PC-3 (cell line): Measurements from ENCODE around the gene CISD2. TPM values are rescaled to one million over a fixed set of nuclear protein-coding genes. Genes with fewer than 3 reads are reported as not detected.

Source experiments
- ATAC-seq: fragments of 200-7000 bp; cut with Tn5 transposase; 2 replicates; pipeline ENCODE4 v1.9.1; 2020; ENCODE audit warnings: mild to moderate bottlenecking, moderate library complexity
- BruUV-seq: library from RNA; stranded (reverse); fragments of 400-500 nt; replicated peaks from 2 replicates; lab custom pipeline; 2021; lab: Mats Ljungman, UMichigan
- CTCF ChIA-PET: fragments of 300-600 bp; sonication (Branson Sonifier 250); formaldehyde crosslinking; loops from one replicate; lab custom pipeline; 2022; ENCODE audit warnings: antibody characterized with exemption; lab: Charles Lee
- POLR2A ChIA-PET: fragments of 300-600 bp; sonication (Branson Sonifier 250); formaldehyde crosslinking; loops from one replicate; lab custom pipeline; 2022; ENCODE audit warnings: antibody characterized with exemption; ENCODE audit not compliant: unreplicated experiment; lab: Charles Lee
- DNase-seq: peaks from one replicate; pipeline ENCODE4 v3.0.0-alpha.2; 2015
- H2AFZ ChIP-seq: fragments of 300-600 bp; sonication (generic); 2 replicates; pipeline ENCODE4 v1.6.0; 2016; ENCODE audit warnings: antibody characterized with exemption, low read length
- H3F3A ChIP-seq: fragments of 300-600 bp; sonication (generic); one replicate; pipeline ENCODE4 v1.6.0; 2017; ENCODE audit warnings: antibody characterized with exemption, low read length, control low read depth, mild to moderate bottlenecking; ENCODE audit not compliant: unreplicated experiment
- H3K27ac ChIP-seq: fragments of 300-600 bp; sonication (generic); 2 replicates; pipeline ENCODE4 v1.5.1; 2016; ENCODE audit warnings: mild to moderate bottlenecking, low read length
- H3K27me3 ChIP-seq: fragments of 300-600 bp; sonication (generic); 2 replicates; pipeline ENCODE4 v1.6.1; 2016; ENCODE audit warnings: low read length, mixed read lengths
- H3K36me3 ChIP-seq: fragments of 300-600 bp; sonication (generic); 2 replicates; pipeline ENCODE4 v1.6.1; 2016; ENCODE audit warnings: low read depth, mixed run types, low read length, mixed read lengths
- H3K4me1 ChIP-seq: fragments of 300-600 bp; sonication (generic); 2 replicates; pipeline ENCODE4 v1.5.1; 2016; ENCODE audit warnings: low read length; ENCODE audit not compliant: insufficient read depth
- H3K4me2 ChIP-seq: fragments of 300-600 bp; sonication (generic); 2 replicates; pipeline ENCODE4 v1.6.0; 2016; ENCODE audit warnings: low read length
- H3K4me3 ChIP-seq: fragments of 300-600 bp; sonication (generic); 2 replicates; pipeline ENCODE4 v1.5.1; 2016; ENCODE audit warnings: mild to moderate bottlenecking, low read length, mixed read lengths
- H3K79me2 ChIP-seq: fragments of 300-600 bp; sonication (generic); 2 replicates; pipeline ENCODE4 v1.6.1; 2017; ENCODE audit warnings: low read length, mixed read lengths
- H3K9ac ChIP-seq: fragments of 300-600 bp; sonication (generic); 2 replicates; pipeline ENCODE4 v1.6.0; 2016; ENCODE audit warnings: mild to moderate bottlenecking, low read length
- H3K9me2 ChIP-seq: fragments of 300-600 bp; sonication (generic); replicated peaks from 2 replicates; pipeline ENCODE4 v1.6.1; 2016; ENCODE audit warnings: mixed run types, low read length, mixed read lengths
- H3K9me3 ChIP-seq: fragments of 300-600 bp; sonication (generic); 2 replicates; pipeline ENCODE4 v1.6.1; 2016; ENCODE audit warnings: low read length, mixed read lengths
- H4K20me1 ChIP-seq: fragments of 300-600 bp; sonication (generic); 2 replicates; pipeline ENCODE4 v1.6.1; 2016; ENCODE audit warnings: low read length, mixed read lengths
- EZH2 ChIP-seq: fragments of 300-600 bp; sonication (generic); IDR thresholded peaks from one replicate; pipeline ENCODE4 v1.6.1; 2017; ENCODE audit warnings: antibody characterized with exemption, mild to moderate bottlenecking, low read length; ENCODE audit not compliant: unreplicated experiment
- EZH2phosphoT487 ChIP-seq: fragments of 300-600 bp; sonication (generic); IDR thresholded peaks from 2 replicates; pipeline ENCODE4 v1.6.1; 2018; ENCODE audit warnings: mild to moderate bottlenecking, antibody characterized with exemption, low read length, borderline replicate concordance
- intact Hi-C: fragments of 100-400 bp; cut with micrococcal nuclease; formaldehyde crosslinking; loops from 2 replicates; pipeline ENCODE4 v1.9.0; 2023
- total RNA-seq: library from RNA; depleted of rRNA; stranded (reverse); fragments of >200 nt; gene quantifications from 2 replicates; pipeline ENCODE4 v1.2.3, GENCODE V29; 2014
- TF ChIP-seq, protein P1 (sequence below): fragments of 300-600 bp; sonication (generic); conservative IDR thresholded peaks from 2 replicates; pipeline ENCODE4 v1.5.1; 2017; ENCODE audit warnings: antibody characterized with exemption, low read depth, mild to moderate bottlenecking, low read length

Gene CISD2
- total RNA-seq, 1 experiment from 2014 or later, result 36.9 TPM

DNA sequence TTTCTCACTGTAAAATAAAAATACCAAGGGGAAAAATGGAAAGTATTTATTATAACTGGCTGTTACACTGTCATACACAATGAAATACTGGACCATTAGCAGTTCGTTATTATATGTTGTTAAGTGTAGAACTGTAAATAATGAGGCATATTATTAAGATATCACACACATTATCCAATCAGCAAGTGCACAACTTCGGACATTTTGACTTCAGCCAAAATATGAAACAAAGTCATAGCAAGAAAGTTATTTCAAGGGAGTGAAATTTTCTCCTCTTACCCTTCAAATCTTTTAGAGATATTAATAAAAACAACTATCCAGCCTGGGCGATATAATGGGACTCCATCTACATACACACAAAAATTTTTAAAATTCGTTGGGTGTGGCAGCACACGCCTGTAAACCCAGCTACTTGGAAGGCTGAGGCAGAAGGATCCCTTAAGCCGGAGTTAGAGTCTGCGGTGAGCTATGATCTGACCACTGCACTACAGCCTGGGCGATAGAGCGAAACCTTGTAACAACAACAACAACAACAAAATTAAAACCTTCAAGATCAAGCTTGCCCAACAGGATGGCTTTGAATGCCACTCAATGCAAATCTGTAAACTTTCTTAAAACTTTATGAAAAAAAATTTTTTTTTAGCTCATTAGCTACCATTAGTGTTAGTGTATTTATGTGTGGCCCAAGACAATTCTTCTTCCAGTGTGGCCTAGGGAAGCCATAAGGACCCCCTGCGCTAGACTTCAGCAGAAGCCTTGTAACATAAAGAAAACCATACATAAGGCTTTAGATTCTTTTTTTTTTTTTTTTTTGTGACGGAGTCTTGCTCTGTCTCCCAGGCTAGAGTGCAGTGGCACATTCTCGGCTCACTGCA lies 1.3 kb upstream of the CISD2 start:
- CTCF ChIA-PET, result no interaction called here
- POLR2A ChIA-PET, result interaction anchor here (0.7 kb wide), 1 partner anchor 33 kb away, joined by 3 read pairs; no protein-coding TSS in a partner anchor
- TF ChIP-seq, protein P1, sequence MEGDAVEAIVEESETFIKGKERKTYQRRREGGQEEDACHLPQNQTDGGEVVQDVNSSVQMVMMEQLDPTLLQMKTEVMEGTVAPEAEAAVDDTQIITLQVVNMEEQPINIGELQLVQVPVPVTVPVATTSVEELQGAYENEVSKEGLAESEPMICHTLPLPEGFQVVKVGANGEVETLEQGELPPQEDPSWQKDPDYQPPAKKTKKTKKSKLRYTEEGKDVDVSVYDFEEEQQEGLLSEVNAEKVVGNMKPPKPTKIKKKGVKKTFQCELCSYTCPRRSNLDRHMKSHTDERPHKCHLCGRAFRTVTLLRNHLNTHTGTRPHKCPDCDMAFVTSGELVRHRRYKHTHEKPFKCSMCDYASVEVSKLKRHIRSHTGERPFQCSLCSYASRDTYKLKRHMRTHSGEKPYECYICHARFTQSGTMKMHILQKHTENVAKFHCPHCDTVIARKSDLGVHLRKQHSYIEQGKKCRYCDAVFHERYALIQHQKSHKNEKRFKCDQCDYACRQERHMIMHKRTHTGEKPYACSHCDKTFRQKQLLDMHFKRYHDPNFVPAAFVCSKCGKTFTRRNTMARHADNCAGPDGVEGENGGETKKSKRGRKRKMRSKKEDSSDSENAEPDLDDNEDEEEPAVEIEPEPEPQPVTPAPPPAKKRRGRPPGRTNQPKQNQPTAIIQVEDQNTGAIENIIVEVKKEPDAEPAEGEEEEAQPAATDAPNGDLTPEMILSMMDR, result no peak
- TF ChIP-seq EZH2phosphoT487 (no peak), EZH2 (no peak)
- intact Hi-C loops, result loop anchor here (5.0 kb wide), 1 partner anchor 140 kb away; no protein-coding TSS in a partner anchor
- no peaks in the 10 kb centered on the region for H3K27me3 ChIP-seq
- no peak overlapping the region for H3K9ac ChIP-seq
- H3K9me2 ChIP-seq, result no peaks in the 10 kb centered on the region
- no peaks in the 10 kb centered on the region for H3K9me3 ChIP-seq
- BruUV-seq, result no TSS peak
- H3K4me1 ChIP-seq, result peaks cover 27% of the 10 kb centered on the region
- DNase-seq (no peak), ATAC-seq (no peak)
- no peak overlapping the region for H3K27ac ChIP-seq
- H3K4me3 ChIP-seq, result no peak overlapping the region; the same call in 1 of the 2 replicates
- H3K4me2 ChIP-seq, result peak overlapping the region; percentile 96
- peaks cover 50% of the 10 kb centered on the region for H3K79me2 ChIP-seq
- no peaks in the 10 kb centered on the region for H3K36me3 ChIP-seq
- H3F3A ChIP-seq, result no peaks in the 10 kb centered on the region
- H4K20me1 ChIP-seq, result no peaks in the 10 kb centered on the region; the same call in 1 of the 2 replicates
- no peak overlapping the region for H2AFZ ChIP-seq

DNA sequence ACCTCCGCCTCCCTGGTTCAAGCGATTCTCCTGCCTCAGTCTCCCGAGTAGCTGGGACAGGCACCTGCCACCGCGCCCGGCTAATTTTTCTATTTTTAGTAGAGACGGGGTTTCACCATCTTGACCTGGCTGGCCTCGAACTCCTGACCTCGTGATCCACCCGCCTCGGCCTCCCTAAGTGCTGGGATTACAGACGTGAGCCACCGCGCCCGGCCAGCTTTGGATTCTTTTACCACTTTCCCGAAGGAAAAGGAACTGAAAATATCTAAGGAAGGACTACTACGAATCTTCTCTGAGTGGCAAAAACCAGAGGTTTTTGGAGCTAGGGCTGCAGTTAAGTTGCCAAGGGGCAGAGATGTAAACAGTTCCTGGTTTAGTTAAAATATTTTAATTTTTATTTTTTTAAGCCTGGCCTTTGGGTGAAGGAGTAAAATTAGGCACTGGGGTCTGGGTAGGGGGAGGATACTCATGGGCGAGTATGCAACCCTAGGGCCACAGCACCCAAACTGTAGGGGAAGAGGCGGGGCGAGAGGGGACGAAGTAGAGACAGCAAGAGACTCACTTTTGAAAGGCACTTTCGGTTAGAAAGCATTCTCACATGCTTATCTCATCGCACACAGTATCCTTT lies 525 bp upstream of the CISD2 start:
- Histone ChIP-seq H3K4me3 (peak overlapping the region; percentile 77), H3K9me3 (no peaks in the 10 kb centered on the region), H3K36me3 (no peaks in the 10 kb centered on the region), H3K79me2 (peaks cover 57% of the 10 kb centered on the region), H3K9ac (peak overlapping the region; percentile 75), H4K20me1 (no peaks in the 10 kb centered on the region; the same call in 1 of the 2 replicates), H3K27ac (peak overlapping the region; percentile 70), H3K4me1 (peaks cover 27% of the 10 kb centered on the region), H3K4me2 (peak overlapping the region; percentile 96), H3K27me3 (no peaks in the 10 kb centered on the region), H3F3A (no peaks in the 10 kb centered on the region), H2AFZ (peak overlapping the region; percentile 93), H3K9me2 (no peaks in the 10 kb centered on the region)
- POLR2A ChIA-PET, result no interaction called here
- ATAC-seq (peak; percentile 29), DNase-seq (no peak)
- intact Hi-C loops, result loop anchor here (5.0 kb wide), 1 partner anchor 139 kb away; no protein-coding TSS in a partner anchor
- BruUV-seq, result TSS peak; percentile 77
- CTCF ChIA-PET, result no interaction called here
- TF ChIP-seq, protein P1, result no peak
- no peak for TF ChIP-seq EZH2
- no peak for TF ChIP-seq EZH2phosphoT487
